GM18858 (cell line): Measurements from ENCODE around the gene PRR5L.
A peak's percentile ranks its signal among the peaks of the same experiment; 100 is the strongest.

Experiments used
- ATAC-seq: cut with Tn5 transposase; IDR thresholded peaks from one replicate; pipeline ENCODE4 v1.9.1; 2021; ENCODE audit not compliant: unreplicated experiment

The PRR5L gene

DNA sequence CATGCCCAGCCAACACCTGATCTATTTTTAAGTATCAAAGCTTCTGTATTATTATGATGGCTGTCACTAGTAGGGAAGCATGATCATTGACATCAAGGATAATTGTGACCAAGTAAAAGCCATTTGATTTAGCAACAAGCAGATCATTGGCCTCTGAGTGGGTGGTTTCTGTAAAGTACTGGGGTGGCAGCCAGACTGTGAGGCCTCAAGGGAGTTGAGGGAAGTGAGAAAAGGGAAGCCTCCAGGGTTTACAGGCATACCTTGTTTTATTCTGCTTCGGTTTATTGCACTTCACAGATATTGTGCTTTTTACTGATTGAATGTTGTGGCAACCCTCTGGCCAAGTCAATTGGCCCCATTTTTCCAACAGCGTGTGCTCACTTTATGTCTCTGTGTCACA, 60.1 kb downstream of the PRR5L start:
- ATAC-seq: peak; percentile 49

DNA sequence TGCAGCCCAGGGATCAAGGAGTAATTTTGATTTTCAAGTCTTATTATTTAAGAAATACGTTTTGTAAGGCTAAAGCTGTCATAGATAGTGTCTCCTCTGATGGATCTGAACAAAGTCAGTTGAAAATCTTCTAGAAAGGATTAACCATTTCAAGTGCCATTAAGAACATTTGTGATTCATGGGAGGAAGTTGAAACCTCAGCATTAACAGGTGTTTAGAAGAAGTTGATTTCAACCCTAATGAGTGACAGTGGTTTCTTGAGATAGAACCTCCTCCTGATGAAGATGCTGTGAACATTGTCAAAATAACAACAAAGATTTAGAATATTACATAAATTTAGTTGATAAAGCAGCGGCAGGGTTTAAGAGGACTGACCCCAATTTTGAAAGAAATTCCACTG, 61.7 kb downstream of the PRR5L start:
- no peak for ATAC-seq

DNA sequence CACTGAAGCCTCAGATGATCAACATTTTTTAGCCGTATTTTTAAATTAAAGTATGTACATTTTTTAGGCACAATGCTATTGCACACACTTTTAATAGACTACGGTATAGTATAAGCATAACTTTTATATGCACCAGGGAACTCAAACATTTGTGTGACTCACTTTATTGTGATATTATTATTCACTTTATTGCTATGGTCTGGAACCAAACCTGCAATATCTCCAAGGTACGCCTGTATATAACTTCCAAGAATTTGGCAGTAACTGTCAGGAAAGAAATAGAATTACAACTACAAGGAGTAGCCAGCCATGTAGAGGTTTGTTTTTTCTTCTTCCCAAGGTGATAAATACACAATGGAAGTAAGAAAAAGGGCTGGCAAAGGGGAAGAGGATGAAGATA, 62.3 kb downstream of the PRR5L start:
- ATAC-seq: no peak

DNA sequence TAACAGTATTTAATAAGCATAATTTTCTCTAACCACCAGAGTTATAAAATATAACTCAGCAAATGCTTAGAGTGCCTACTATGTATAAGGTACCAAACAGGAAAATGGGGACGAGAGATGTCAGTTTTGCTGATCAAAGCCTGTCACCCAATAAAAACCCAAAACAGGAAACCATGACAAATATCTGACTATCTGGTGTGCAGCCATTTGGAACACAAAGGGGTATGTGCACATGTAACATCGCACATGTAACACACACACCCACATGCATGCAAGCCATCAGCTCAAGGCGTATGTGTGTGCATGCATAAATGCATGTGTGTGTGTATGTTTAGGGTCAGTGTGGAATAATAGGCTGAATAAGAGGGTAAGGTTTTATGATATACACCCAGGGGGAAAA, 64.2 kb downstream of the PRR5L start:
- no peak for ATAC-seq

DNA sequence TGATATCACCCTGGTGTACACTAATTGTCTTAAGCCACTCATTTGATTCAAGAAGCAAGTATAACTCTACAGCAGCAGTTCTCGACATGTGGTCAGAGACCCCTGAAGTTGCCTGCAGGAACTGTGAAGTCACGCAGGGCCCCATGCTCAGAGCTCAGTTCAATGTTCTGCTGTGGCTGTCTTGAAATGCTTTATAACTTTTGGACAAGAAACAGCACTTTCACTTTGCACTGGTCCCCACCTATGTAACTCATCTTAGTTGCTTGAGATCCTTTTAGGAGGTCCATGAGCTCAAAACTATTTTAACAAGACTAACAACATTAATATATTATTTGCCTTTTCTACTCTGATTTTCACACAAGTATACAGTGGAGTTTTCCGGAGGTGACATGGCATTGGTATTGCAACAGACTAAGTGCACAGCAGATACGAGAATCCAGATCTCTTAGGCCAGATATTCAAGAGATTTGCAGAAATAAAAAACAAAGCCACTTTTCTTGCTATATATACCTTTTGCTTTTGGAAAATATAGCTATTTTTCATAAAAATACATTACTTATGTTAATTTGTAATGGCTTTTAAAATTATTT, 64.8 kb downstream of the PRR5L start:
- ATAC-seq: no peak

DNA sequence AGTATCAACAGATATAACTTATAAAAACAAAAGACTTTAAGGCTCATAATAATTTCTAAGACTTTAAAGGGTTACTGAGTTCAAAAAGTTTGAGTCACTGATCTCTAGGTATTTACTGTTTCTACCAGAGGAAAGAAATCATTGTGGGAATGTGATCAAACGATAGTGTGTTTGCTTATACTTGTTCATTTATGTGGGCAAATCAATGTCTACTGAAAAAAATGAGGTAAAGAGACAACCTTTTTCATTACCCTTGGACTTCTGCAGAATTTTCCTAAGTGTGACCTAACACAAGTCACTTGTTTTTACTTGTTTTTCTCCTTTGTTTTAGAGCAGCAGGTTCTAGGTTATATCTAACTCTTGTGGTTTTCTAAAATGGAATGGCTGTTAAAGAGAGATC, 65.4 kb downstream of the PRR5L start:
- ATAC-seq: no peak

DNA sequence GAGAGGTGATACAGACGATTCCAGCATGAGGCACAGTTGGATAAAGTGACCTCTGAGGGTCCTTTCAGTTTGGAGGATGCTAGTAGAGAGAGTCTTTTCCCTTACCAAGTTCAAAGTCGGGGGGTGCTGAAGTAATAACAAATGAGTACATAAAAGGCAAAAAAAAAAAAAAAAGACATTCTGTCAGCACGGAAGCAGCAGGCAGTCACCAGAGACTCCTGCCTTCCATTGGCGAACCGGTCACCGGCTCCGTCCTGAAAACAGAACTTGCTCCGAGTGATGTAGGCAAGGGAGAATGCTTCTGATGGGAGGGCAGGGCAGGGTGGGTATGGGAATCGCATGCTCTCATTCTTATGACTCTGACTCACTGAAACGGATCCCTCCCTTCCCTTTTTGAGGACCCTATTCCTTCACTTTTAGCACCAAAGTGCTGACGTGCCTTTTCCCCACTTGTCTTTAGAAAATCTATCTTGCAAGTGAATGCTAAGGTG, 65.9 kb downstream of the PRR5L start:
- ATAC-seq: no peak

DNA sequence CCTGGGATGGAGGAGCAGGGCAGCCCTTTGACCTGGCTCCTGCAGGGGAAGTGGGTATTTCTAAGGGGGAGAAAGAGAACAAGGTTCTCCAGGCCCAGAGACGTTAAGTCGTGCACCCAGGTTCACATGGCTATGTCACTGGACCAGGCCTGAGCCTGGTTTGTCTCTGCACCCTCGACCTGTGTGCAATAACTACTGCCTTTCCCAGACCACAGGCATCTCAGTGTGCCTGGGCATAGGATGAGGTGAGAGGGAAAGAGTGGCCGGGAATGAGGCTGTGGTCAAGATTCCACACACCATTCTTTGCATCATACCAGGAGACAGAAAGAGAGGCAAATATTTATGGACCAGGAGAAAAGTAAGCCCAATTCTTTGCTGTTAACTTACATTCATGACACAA, 66.8 kb downstream of the PRR5L start:
- ATAC-seq: no peak

DNA sequence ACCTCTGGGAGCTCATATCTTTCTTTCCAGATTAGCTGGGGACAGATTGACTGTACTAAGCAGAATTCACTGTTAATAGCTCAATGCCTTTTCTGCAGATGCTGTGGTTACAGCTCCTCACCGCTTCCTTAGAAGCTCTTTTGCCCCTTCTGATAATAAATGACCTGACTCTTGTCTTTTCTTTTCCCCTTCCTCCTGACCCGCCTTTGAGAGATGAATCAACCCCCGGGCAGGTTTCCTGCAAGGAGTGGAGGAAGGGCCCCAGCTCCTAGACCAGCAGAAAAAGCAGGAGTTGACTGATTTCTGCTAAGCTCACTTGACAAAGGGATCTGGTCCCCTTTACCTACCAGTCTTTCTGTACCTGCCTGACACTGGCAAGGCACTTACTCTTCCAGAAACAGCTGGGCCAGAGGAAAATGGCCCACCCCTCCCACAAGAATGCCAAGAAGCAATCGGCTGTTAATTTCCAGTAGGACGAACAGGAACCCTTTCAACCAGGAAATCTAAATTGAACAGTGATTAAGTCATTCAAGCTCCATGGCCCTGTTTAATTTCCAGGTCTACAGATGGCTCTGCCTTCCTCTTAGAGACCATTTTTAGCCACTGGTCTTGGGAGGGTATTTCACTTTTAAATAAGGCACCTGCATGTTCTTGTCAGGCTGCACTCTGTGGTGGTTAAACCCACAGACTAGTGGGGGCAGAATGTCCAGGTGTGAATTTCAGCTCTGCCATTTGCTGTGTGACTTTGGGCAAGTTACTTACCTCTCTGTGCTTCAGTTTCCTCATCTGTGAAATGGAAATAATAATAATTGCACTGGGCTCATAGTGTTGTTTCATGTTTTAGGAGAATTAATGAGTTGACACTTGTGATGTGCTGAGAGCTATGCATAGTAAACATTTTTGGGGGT, 67.5 kb downstream of the PRR5L start:
- ATAC-seq: no peak

DNA sequence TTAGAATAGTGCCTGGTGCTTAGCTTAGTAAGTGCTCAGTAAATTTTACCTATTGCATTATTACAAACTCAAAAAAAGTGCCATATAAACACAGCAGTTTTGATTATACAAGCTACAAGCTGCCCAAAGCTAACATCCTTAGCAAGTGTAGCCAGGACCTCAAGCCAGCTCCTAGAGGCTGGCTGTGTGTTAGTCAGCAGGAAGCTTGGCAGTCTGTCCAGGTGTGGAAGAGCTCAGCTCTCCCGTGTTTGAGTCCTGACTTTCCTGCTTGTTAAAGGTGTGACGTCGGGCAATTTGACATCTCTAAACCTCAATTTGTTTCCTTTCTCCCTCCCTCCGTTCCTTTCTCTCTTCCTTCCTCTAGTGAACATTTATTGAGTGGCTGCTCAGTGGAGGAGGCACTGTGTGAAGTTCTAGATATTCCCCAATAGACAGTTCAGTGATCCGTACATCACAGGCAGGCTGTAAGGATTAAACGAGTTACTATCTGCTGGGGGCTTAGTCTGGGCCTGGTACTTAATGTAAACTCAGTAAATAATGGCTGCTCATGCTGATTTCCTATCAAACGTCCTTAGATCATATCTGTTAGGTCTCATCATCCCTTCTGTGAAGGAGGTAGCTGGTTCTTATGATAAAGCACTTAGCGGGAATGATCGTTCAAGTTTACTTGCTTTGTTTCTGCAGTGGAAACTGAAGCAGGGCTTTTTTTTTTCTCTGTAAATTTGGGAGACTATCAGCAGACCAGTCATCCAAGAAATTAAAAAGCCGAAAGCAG, 68.7 kb downstream of the PRR5L start:
- no peak for ATAC-seq

DNA sequence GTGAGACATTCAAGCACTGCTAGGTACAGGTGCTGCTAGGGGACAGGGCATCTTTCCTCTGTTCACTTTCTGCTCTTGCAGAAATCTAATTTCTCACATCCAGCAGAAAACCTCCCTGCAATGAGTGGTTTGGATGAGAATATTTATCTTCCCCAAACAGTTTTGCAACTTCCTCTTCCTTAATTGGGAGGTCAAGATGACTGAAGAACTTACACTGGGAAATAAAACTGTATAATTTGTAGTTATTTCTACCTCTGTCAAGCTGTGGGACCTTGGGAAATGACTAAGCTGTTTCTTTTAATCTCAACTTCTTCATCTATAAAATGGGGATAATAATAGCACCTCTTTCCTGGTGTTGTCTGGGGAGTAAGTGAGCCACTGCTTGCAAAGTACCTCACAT, 69.8 kb downstream of the PRR5L start:
- no peak for ATAC-seq

DNA sequence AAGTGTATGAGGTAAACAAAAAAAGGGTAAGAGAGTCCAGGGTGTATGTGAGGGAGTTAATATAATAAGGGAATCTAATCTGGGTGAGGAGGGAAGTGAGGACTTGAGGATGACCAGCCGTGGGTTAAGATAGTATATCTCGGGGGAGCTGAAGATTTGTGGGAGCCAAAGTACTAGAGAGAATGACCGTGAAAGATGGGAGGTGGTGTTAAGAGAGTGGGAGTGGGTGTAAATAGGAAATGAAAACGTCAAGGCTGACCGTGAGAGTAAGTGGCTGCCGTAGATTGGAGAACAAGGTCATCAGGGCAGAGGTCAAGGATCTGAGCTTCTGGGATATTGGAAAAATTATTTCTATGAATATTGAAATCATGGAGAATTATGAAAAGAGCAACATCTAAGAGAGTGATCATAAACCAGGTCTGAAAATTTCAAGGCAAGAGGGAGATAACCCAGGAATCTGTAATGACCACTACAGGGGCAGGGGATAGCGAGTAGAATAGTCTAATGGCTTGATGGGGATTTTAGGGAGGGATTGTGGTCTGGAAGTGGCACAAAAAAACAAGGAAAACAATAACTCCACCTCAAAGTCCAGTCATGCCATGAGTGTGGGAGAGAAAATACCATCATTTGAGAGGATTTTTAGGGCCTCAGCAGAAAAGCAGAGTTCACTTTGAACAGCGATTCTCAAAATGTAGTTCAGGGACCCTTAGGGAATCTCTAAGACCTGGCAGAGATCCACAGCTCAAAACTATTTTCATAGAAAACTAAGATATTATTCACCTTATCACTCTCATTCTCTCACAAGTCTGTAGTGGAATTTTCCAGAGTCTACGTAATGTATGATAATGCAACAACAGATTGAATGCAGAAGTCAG, 72.0 kb downstream of the PRR5L start:
- ATAC-seq: no peak

DNA sequence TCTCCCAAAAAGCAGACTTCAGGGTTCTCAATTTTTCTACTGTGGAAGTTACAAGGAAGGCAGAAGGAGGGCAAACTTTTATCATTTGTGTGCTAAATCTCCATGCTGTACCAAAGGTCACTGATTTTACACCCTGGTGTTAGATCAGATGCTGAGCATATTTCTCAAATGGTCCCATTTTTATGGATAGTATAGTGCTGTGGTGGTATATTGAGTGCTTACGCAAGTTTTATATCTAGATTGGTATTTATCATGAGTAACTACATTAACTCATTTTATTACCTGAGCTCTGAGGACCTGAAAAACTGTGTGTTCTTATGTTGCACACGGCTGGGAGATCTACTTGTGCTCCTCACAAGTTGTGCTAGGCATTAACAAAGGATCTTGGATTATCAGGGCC, 75.1 kb downstream of the PRR5L start:
- no peak for ATAC-seq

DNA sequence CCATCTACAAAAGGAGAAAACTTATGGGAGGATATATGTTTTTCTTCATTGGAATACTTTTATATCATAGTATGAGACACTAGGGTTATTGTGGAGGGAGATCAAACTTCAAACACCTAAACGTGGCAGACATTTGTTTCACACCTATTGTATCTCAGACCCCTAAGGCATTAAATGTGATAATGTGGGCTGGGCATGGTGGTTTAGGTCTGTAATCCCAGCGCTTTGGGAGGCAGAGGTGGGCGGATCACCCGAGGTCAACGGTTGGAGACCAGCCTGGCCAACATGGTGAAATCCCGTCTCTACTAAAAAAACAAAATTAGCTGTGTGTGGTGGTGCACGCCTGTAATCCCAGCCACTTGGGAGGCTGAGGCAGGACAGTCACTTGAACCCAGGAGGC, 75.5 kb downstream of the PRR5L start:
- ATAC-seq: no peak

DNA sequence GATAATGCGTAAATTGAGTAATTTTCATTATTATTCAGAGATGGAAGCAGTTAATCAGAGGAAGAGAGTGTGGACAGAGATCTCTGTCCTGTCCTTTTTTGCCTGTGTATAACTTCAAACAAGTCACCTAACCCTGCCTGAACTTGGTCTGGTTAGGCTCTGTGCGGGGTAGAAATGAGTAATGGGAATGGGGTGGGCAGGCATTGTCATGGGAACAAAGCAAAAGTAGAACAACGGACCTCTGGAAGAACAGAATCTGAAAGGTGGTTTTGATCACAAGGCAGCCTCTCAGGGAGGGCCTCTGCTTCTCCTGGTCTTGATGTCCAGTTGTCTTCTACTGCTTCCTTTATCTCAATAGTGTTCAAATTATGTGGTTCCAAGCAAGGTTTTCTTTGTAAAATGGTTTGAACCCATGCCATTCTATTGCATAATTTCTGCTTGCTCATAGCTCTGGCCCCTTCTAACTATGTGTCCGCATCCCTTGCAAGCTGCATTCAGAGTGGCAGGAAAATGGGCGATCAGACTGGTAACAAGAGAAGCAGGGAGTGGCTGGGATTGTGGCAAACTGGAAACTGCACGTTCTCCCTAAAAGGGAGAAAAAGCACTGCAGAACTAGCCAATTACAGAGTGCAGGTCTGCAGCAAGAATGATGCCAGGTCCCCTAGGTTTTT, 76.1 kb downstream of the PRR5L start:
- ATAC-seq: no peak

DNA sequence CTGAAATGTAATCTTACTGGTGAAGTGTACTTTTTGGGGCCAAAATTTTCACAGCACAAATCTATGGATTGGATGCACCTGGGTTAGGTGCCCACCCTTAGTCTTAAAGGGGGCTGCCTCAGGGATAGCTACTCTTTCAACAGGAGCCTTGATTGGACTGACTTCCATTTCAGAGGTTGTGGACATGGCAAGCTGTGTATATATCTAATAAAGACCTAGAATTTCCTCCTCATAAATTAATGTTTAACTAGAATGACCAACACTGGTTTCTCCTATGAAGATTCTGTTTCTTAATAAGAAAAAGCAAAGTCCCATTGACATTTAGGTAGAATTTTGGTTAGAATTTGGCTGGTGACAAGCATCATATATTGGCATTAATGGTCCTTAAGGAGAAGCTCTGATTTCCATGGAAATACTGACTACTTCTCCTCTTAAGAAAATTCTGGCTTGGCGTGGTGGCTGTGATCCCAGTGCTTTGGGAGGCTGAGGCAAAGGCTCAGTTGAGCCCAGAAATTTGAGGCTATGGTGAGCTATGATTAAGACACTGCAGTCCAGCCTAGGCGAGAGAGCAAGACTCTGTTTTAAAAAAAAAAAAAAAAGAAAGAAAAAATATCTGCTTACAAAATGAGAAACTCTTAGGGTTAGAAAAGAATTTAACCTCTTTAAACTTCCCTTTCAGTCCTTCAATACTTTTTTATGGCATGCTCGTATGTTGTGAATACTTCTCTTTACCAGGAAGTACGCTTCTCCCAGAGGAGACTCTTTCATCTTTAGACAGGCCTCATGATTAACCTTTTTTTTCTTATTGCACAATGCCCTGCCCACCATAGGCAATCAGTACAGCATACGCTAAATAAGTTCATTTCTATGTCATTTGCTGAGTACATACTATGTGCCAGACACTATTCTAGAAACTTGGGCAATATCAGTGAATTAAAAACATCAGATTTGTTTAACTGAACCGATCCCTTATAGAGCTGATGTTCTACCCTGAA, 77.2 kb downstream of the PRR5L start:
- ATAC-seq: no peak

DNA sequence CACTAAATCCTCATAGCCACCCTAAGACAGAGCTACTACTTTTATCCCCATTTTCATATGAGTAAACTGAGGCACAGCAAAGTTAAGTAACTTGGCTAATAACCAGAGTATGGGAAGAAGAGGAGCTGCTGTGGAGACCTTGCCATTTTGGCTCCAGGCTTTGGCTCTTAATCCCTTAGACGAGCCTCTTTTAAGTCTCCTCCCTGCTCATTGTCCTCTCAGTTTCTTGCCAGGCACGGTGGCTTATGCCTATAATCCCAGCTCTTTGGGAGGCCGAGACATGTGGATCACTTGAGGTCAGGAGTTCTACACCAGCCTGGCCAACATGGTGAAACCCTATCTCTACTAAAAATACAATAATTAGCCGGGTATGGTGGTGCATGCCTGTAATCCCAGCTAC, 78.6 kb downstream of the PRR5L start:
- no peak for ATAC-seq

DNA sequence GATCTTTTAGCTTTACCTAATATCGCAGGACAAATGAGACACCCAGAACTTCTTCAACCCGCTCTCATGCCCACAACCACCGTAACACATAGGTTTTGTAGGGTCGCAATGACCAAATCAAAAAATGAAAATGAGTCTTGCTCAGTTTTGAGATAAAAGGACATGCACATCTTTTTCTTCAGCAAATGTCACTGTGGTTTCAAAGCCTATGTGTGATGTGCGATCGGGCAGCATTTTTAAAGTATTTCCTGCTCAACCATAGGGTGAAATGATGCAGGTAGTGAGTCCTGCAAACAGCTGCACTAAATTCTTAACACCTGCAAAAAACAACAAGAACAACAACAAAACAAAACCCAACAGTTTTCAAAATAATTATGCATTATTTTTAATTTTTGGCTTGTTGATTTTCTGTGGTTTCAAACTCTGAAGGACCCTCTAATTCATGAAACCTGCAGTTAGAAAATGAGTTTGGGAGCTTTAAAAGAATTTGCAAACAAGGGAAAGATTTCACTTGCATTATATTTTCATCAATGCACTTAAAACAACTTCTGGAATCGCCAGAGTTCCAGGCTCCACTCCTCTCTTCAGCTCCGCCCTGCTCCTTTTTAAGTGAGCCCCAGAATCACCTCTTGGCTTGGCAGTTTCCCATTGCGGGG, 79.4 kb downstream of the PRR5L start:
- no peak for ATAC-seq
